HCT116 (cell line): ENCODE results near the gene TRIM26. TPM values are rescaled to one million over a fixed set of nuclear protein-coding genes. Genes with fewer than 3 reads are reported as not detected.

Experiments
- ATAC-seq: fragments of 200-7000 bp; cut with Tn5 transposase; 2 replicates; pipeline ENCODE4 v1.9.1; 2020; ENCODE audit warnings: mild to moderate bottlenecking, moderate library complexity
- BruUV-seq: library from RNA; stranded (reverse); fragments of 400-500 nt; replicated peaks from 2 replicates; lab custom pipeline; 2021; lab: Mats Ljungman, UMichigan
- CTCF ChIA-PET: fragments of 300-600 bp; sonication (Branson Sonifier 250); formaldehyde crosslinking; loops from one replicate; lab custom pipeline; 2021; ENCODE audit warnings: antibody characterized with exemption; lab: Charles Lee
- POLR2A ChIA-PET: fragments of 300-600, 350-600 bp; sonication (Branson Sonifier 250); formaldehyde crosslinking; loops from one replicate; lab custom pipeline; 2021; ENCODE audit warnings: antibody characterized with exemption; lab: Charles Lee
- RAD21 ChIA-PET, 2 experiments: fragments of 300-600 bp; sonication (Branson Sonifier 250); formaldehyde crosslinking; loops; one replicate each; lab custom pipeline; 2023; ENCODE audit warnings: low total read pairs in 2 of 2; ENCODE audit not compliant: uncharacterized antibody in 2 of 2, unreplicated experiment in 2 of 2, low non-redundant PET in 1 of 2; lab: Charles Lee
- DNase-seq: peaks from one replicate; pipeline ENCODE4 v3.0.0-alpha.2; 2010; ENCODE audit warnings: low read depth, low spot score
- H2AFZ ChIP-seq: fragments of 200-600 bp; shearing (Covaris generic), sonication (generic); 2 replicates; pipeline ENCODE4 v1.6.1; 2017; ENCODE audit warnings: low read depth, mixed run types, mixed read lengths, antibody characterized with exemption, low read length; ENCODE audit not compliant: poor library complexity, severe bottlenecking
- H3K27ac ChIP-seq: 2 replicates; pipeline ENCODE4 v1.5.1; 2012; ENCODE audit warnings: low read depth, low read length
- H3K27me3 ChIP-seq: fragments of 200-600 bp; sonication (generic); 2 replicates; pipeline ENCODE4 v1.6.1; 2016; ENCODE audit warnings: mixed run types, low read length, mixed read lengths; ENCODE audit not compliant: insufficient read depth
- H3K36me3 ChIP-seq, 2 experiments: fragments of 200-500 bp in 1 of 2; fragments of 200-600 bp in 1 of 2; sonication (Bioruptor generic) in 1 of 2; sonication (generic) in 1 of 2; 2 replicates each; pipeline versions ENCODE4 v1.5.1 to v1.6.1; 2014 to 2016; ENCODE audit warnings: low read length in 2 of 2, inconsistent platforms in 1 of 2, mixed read lengths in 1 of 2, mixed run types in 1 of 2; ENCODE audit not compliant: insufficient read depth in 2 of 2, control insufficient read depth in 1 of 2
- H3K4me1 ChIP-seq, 2 experiments: fragments of 200-600 bp in 1 of 2; sonication (generic) in 1 of 2; 2 replicates each; pipeline versions ENCODE4 v1.5.1 to v1.6.1; 2012 to 2017; ENCODE audit warnings: low read length in 2 of 2, inconsistent platforms in 1 of 2, mild to moderate bottlenecking in 1 of 2, mixed read lengths in 1 of 2, mixed run types in 1 of 2, moderate library complexity in 1 of 2; ENCODE audit not compliant: insufficient read depth in 2 of 2, control insufficient read depth in 1 of 2
- H3K4me2 ChIP-seq: fragments of 200-600 bp; sonication (generic); 2 replicates; pipeline ENCODE4 v1.6.1; 2017; ENCODE audit warnings: mixed run types, low read length, mixed read lengths
- H3K4me3 ChIP-seq, 2 experiments: fragments of 200-600 bp in 1 of 2; sonication (generic) in 1 of 2; replicated peaks in 1 of 2; 2 replicates each; pipeline ENCODE4 v1.5.1; 2011 to 2016; ENCODE audit warnings: low read length in 2 of 2, control low read depth in 1 of 2, low read depth in 1 of 2, mild to moderate bottlenecking in 1 of 2, mixed read lengths in 1 of 2, mixed run types in 1 of 2
- H3K79me2 ChIP-seq: fragments of 200-600 bp; sonication (generic); 2 replicates; pipeline ENCODE4 v1.6.1; 2017; ENCODE audit warnings: mild to moderate bottlenecking, mixed run types, low read length, moderate library complexity, mixed read lengths; ENCODE audit not compliant: insufficient read depth
- H3K9ac ChIP-seq: fragments of 200-600 bp; sonication (generic); 2 replicates; pipeline ENCODE4 v1.6.1; 2016; ENCODE audit warnings: low read length, mixed read lengths
- H3K9me2 ChIP-seq: fragments of 200-600 bp; sonication (generic), shearing (Covaris generic); 2 replicates; pipeline ENCODE4 v1.6.1; 2017; ENCODE audit warnings: mixed run types, mild to moderate bottlenecking, moderate library complexity; ENCODE audit not compliant: insufficient read depth
- H3K9me3 ChIP-seq, 2 experiments: fragments of 200-500 bp in 1 of 2; fragments of 200-600 bp in 1 of 2; sonication (Bioruptor generic) in 1 of 2; sonication (generic) in 1 of 2; 2 replicates each; pipeline ENCODE4 v1.6.1; 2014 to 2017; ENCODE audit warnings: low read length in 2 of 2, mixed read lengths in 2 of 2, inconsistent platforms in 1 of 2, low read depth in 1 of 2, mild to moderate bottlenecking in 1 of 2, mixed run types in 1 of 2, moderate library complexity in 1 of 2; ENCODE audit not compliant: control insufficient read depth in 1 of 2, insufficient read depth in 1 of 2
- H4K20me1 ChIP-seq: fragments of 200-600 bp; sonication (generic), shearing (Covaris generic); 2 replicates; pipeline ENCODE4 v1.6.1; 2017; ENCODE audit warnings: mixed run types, mild to moderate bottlenecking, moderate library complexity; ENCODE audit not compliant: insufficient read depth
- EGR1 ChIP-seq: IDR thresholded peaks from 2 replicates; pipeline ENCODE4 v1.6.1; 2012; ENCODE audit warnings: low read depth
- FOSL1 ChIP-seq: IDR thresholded peaks from 2 replicates; pipeline ENCODE4 v1.6.1; 2012; ENCODE audit warnings: low read depth
- JUND ChIP-seq: IDR thresholded peaks from 2 replicates; pipeline ENCODE4 v1.6.1; 2012
- POLR2A ChIP-seq: IDR thresholded peaks from 2 replicates; pipeline ENCODE4 v1.7.0; 2011; ENCODE audit warnings: borderline replicate concordance; ENCODE audit not compliant: insufficient read depth, insufficient read length; ENCODE audit errors: extremely low read depth
- POLR2AphosphoS5 ChIP-seq: IDR thresholded peaks from 2 replicates; pipeline ENCODE4 v1.6.1; 2011; ENCODE audit warnings: mild to moderate bottlenecking, low read depth, low read length, moderate library complexity
- SP1 ChIP-seq: IDR thresholded peaks from 2 replicates; pipeline ENCODE4 v1.6.1; 2012; ENCODE audit warnings: low read depth
- TCF7L2 ChIP-seq: IDR thresholded peaks from 2 replicates; pipeline ENCODE4 v1.7.0; 2011; ENCODE audit warnings: borderline replicate concordance, inconsistent platforms; ENCODE audit not compliant: insufficient read depth, insufficient read length; ENCODE audit errors: extremely low read depth
- ZFX ChIP-seq: fragments of 450-650 bp; IDR thresholded peaks from 2 replicates; pipeline ENCODE4 v1.6.1; 2017
- intact Hi-C: fragments of 100-400 bp; cut with micrococcal nuclease; formaldehyde crosslinking; loops from 2 replicates; pipeline ENCODE4 v1.10.0; 2022
- total RNA-seq: library from RNA; stranded (reverse); gene quantifications from one replicate; pipeline ENCODE4 v1.2.1, GENCODE V29; 2021; ENCODE audit not compliant: unreplicated experiment
- TF ChIP-seq, protein P1 (sequence below): IDR thresholded peaks from 2 replicates; pipeline ENCODE4 v1.6.1; 2012
- TF ChIP-seq, protein P2 (sequence below): IDR thresholded peaks from 2 replicates; pipeline ENCODE4 v1.6.1; 2012; ENCODE audit warnings: low read depth
- TF ChIP-seq, protein P3 (sequence below): IDR thresholded peaks from 2 replicates; pipeline ENCODE4 v1.6.1; 2011; ENCODE audit warnings: mild to moderate bottlenecking, low read length, moderate library complexity; ENCODE audit not compliant: insufficient replicate concordance; ENCODE audit errors: extremely low read depth

TRIM26 gene
- total RNA-seq, 1 experiment from 2014 or later: 32.2 TPM

DNA sequence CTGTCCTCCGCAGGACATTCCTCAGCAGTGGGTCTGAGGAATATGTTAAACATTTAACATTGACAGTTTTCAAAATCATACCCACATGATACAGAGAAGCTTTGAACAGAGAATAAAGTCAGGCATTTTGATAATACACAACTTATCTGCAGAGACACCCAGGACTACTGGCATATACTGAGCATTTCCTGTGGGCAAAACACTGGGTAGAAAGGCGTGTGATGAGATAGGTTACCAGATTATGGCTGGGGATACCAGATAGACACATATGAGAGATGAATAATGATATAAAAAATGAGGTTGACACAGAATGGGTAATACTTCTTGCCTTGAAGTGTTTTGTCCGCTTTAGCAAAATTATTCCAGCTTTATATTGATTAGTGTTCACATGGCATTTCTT, 31.4 kb upstream of the TRIM26 start:
- no peaks in the 10 kb centered on the region for H3K9me3 ChIP-seq
- ATAC-seq: no peak
- TF ChIP-seq EGR1 (no peak), TCF7L2 (no peak), JUND (no peak), SP1 (no peak), POLR2AphosphoS5 (no peak), FOSL1 (no peak), ZFX (no peak), POLR2A (no peak)
- TF ChIP-seq, protein P1, sequence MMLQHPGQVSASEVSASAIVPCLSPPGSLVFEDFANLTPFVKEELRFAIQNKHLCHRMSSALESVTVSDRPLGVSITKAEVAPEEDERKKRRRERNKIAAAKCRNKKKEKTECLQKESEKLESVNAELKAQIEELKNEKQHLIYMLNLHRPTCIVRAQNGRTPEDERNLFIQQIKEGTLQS: no peak
- TF ChIP-seq, protein P2, sequence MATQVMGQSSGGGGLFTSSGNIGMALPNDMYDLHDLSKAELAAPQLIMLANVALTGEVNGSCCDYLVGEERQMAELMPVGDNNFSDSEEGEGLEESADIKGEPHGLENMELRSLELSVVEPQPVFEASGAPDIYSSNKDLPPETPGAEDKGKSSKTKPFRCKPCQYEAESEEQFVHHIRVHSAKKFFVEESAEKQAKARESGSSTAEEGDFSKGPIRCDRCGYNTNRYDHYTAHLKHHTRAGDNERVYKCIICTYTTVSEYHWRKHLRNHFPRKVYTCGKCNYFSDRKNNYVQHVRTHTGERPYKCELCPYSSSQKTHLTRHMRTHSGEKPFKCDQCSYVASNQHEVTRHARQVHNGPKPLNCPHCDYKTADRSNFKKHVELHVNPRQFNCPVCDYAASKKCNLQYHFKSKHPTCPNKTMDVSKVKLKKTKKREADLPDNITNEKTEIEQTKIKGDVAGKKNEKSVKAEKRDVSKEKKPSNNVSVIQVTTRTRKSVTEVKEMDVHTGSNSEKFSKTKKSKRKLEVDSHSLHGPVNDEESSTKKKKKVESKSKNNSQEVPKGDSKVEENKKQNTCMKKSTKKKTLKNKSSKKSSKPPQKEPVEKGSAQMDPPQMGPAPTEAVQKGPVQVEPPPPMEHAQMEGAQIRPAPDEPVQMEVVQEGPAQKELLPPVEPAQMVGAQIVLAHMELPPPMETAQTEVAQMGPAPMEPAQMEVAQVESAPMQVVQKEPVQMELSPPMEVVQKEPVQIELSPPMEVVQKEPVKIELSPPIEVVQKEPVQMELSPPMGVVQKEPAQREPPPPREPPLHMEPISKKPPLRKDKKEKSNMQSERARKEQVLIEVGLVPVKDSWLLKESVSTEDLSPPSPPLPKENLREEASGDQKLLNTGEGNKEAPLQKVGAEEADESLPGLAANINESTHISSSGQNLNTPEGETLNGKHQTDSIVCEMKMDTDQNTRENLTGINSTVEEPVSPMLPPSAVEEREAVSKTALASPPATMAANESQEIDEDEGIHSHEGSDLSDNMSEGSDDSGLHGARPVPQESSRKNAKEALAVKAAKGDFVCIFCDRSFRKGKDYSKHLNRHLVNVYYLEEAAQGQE: no peak
- TF ChIP-seq, protein P3, sequence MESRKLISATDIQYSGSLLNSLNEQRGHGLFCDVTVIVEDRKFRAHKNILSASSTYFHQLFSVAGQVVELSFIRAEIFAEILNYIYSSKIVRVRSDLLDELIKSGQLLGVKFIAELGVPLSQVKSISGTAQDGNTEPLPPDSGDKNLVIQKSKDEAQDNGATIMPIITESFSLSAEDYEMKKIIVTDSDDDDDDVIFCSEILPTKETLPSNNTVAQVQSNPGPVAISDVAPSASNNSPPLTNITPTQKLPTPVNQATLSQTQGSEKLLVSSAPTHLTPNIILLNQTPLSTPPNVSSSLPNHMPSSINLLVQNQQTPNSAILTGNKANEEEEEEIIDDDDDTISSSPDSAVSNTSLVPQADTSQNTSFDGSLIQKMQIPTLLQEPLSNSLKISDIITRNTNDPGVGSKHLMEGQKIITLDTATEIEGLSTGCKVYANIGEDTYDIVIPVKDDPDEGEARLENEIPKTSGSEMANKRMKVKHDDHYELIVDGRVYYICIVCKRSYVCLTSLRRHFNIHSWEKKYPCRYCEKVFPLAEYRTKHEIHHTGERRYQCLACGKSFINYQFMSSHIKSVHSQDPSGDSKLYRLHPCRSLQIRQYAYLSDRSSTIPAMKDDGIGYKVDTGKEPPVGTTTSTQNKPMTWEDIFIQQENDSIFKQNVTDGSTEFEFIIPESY: no peak

More for the DNA sequence above, 31.4 kb upstream of the TRIM26 start:
- ChIA-PET CTCF (no interaction called here), RAD21 (no interaction called here), POLR2A (interaction anchor here (0.6 kb wide), 1 partner anchor 102 kb away, joined by 3 read pairs; no protein-coding TSS in a partner anchor)
- no peak for DNase-seq
- Histone ChIP-seq H3K4me3 (no peak overlapping the region), H3K27ac (no peak overlapping the region), H2AFZ (no peak overlapping the region), H3K36me3 (no peaks in the 10 kb centered on the region), H3K4me1 (no peaks in the 10 kb centered on the region), H4K20me1 (no peaks in the 10 kb centered on the region), H3K4me2 (no peak overlapping the region), H3K9ac (no peak overlapping the region), H3K27me3 (no peaks in the 10 kb centered on the region), H3K79me2 (no peaks in the 10 kb centered on the region), H3K9me2 (no peaks in the 10 kb centered on the region)
- intact Hi-C loops: no loop called here
- no TSS peak for BruUV-seq
